GM12878 (cell line): ENCODE data around the gene SUOX. TPM values are rescaled to one million over a fixed set of nuclear protein-coding genes. Genes with fewer than 3 reads are reported as not detected.
A peak's percentile ranks its signal among the peaks of the same experiment; 100 is the strongest.
"Not testable (repeated sequence)": the region's sequence is repeated elsewhere in the genome, so short reads cannot be mapped to it uniquely, and the experiment has no call there.

Experiments
- ATAC-seq: fragments of 200-7000 bp; cut with Tn5 transposase; 3 replicates; pipeline ENCODE4 v1.9.1; 2020; ENCODE audit warnings: mild to moderate bottlenecking, moderate library complexity
- BruUV-seq: library from RNA; stranded (reverse); fragments of 400-500 nt; replicated peaks from 2 replicates; lab custom pipeline; 2021; lab: Mats Ljungman, UMichigan
- CTCF ChIA-PET: fragments of 300-600 bp; sonication (Branson Sonifier 250); formaldehyde crosslinking; extraction: SDS; loops from one replicate; lab custom pipeline; 2021; ENCODE audit warnings: inconsistent platforms; lab: Yijun Ruan, JAX
- POLR2A ChIA-PET: fragments of 350-600 bp; formaldehyde crosslinking; extraction: SDS; loops from one replicate; lab custom pipeline; 2021; ENCODE audit warnings: inconsistent platforms; lab: Charles Lee
- RAD21 ChIA-PET: fragments of 300-600 bp; sonication (Branson Sonifier 250); formaldehyde crosslinking; loops from one replicate; lab custom pipeline; 2023; ENCODE audit warnings: antibody characterized with exemption; ENCODE audit not compliant: unreplicated experiment; lab: Charles Lee
- SMC1A ChIA-PET: fragments of 300-600 bp; sonication (Branson Sonifier 250); formaldehyde crosslinking; loops from one replicate; lab custom pipeline; 2023; ENCODE audit not compliant: unreplicated experiment, uncharacterized antibody; lab: Charles Lee
- DNase-seq: peaks from one replicate; pipeline ENCODE4 v3.0.0-alpha.2; 2011; ENCODE audit warnings: low read depth, low spot score
- FAIRE-seq: peaks from 3 replicates; lab custom pipeline; 2011; peaks lifted over from hg19 to GRCh38; lab: Jason Lieb, UNC
- H2AFZ ChIP-seq: 2 replicates; pipeline ENCODE4 v1.6.0; 2011; ENCODE audit warnings: low read depth, low read length, control low read depth; ENCODE audit not compliant: control insufficient read depth
- H3K27ac ChIP-seq: 2 replicates; pipeline ENCODE4 v1.5.1; 2011; ENCODE audit warnings: control low read depth; ENCODE audit not compliant: control insufficient read depth, insufficient read depth
- H3K27me3 ChIP-seq, 2 experiments: replicated peaks in 1 of 2; 2 replicates each; pipeline versions ENCODE4 v1.6.0 to v1.6.1; 2011; ENCODE audit warnings: low read length in 1 of 2; ENCODE audit not compliant: control insufficient read depth in 2 of 2, insufficient read depth in 2 of 2
- H3K36me3 ChIP-seq, 2 experiments: 2 replicates each; pipeline ENCODE4 v1.5.1; 2011; ENCODE audit warnings: low read length in 1 of 2; ENCODE audit not compliant: control insufficient read depth in 2 of 2, insufficient read depth in 2 of 2
- H3K4me1 ChIP-seq: 2 replicates; pipeline ENCODE4 v1.6.1; 2011; ENCODE audit warnings: mild to moderate bottlenecking, low read length, moderate library complexity, mixed read lengths; ENCODE audit not compliant: control insufficient read depth, insufficient read depth
- H3K4me2 ChIP-seq: 2 replicates; pipeline ENCODE4 v1.6.0; 2011; ENCODE audit warnings: control low read depth; ENCODE audit not compliant: control insufficient read depth, insufficient read depth
- H3K4me3 ChIP-seq: fragments of 200-600 bp; sonication (generic); 2 replicates; pipeline ENCODE4 v1.5.1; 2016
- H3K79me2 ChIP-seq: 2 replicates; pipeline ENCODE4 v1.6.0; 2011; ENCODE audit warnings: low read length; ENCODE audit not compliant: control insufficient read depth, insufficient read depth
- H3K9ac ChIP-seq: 2 replicates; pipeline ENCODE4 v1.8.0; 2011; ENCODE audit warnings: low read length, control low read depth, mixed read lengths; ENCODE audit not compliant: control insufficient read depth, insufficient read depth
- H3K9me3 ChIP-seq: replicated peaks from 3 replicates; pipeline ENCODE4 v1.5.1; 2011; ENCODE audit warnings: mild to moderate bottlenecking, low read length; ENCODE audit not compliant: control insufficient read depth, insufficient read depth
- H4K20me1 ChIP-seq: 2 replicates; pipeline ENCODE4 v1.6.0; 2011; ENCODE audit not compliant: control insufficient read depth, insufficient read depth
- NFYB ChIP-seq: IDR thresholded peaks from 2 replicates; pipeline ENCODE4 v1.6.1; 2011; ENCODE audit warnings: low read depth, mild to moderate bottlenecking, low read length, improper control_type of control experiment, moderate library complexity; ENCODE audit not compliant: insufficient read depth
- WGBS: methylation state at CpG from one replicate; pipeline ENCODE4 v1.1.6; 2016; ENCODE audit warnings: low lambda C conversion rate; ENCODE audit not compliant: insufficient replicate concordance, insufficient coverage; ENCODE audit errors: missing lambda C conversion rate; 5-methylcytosine and 5-hydroxymethylcytosine counted together
- in situ Hi-C: fragments of 300-500 bp; cut with MboI; formaldehyde crosslinking; loops from 9 replicates; pipeline ENCODE4 v1.14.3; 2018; ENCODE audit warnings: mixed read lengths
- intact Hi-C: fragments of 100-400 bp; cut with micrococcal nuclease; formaldehyde crosslinking; loops from one replicate; pipeline ENCODE4 v1.14.2; 2022; ENCODE audit not compliant: unreplicated experiment
- polyA plus RNA-seq, 11 experiments: library from polyadenylated mRNA; depleted of rRNA in 4 of 11; unstranded in 6 of 11; stranded (reverse) in 5 of 11; fragments of >200 nt; fragmentation: Nextera tagmentation in 4 of 11; fragmentation: Illumina TruSeq in 1 of 11; extraction: Ambion mirVana in 4 of 11; extraction: Trizol in 1 of 11; gene quantifications; 1 replicate in 1 of 11; 2 replicates in 10 of 11; pipeline versions ENCODE4 v1.2.1 to v1.2.3, GENCODE V29; 2011 to 2016; ENCODE audit warnings: inconsistent platforms in 2 of 11, missing spikeins in 2 of 11, low read depth in 1 of 11
- total RNA-seq, 4 experiments: library from RNA; depleted of rRNA in 3 of 4; stranded (reverse); fragments of >200 nt in 3 of 4; fragmentation: Illumina TruSeq in 1 of 4; extraction: Trizol in 1 of 4; gene quantifications; 2 replicates each; pipeline versions ENCODE4 v1.2.1 to v1.2.3, GENCODE V29; 2013 to 2021

The SUOX gene
- total and polyA plus RNA-seq, 10 of the 15 experiments (the other 5 are each of a cell fraction or from before 2014, with no cell fraction given): 5.1 to 18.8 (median 13.4) TPM

DNA sequence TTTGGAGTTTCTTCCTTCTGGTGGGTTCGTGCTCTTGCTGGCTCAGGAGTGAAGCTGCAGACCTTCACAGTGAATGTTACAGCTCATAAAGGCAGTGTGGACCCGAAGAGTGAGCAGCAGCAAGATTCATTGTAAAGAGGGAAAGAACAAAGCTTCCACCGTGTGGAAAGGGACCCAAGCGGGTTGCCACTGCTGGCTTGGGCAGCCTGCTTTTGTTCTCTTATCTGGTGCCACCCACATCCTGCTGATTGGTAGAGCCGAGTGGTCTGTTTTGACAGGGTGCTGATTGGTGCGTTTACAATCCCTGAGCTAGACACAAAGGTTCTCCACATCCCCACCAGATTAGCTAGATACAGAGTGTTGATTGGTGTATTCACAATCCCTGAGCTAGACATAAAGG, 2.4 kb downstream of the SUOX start:
- H3K4me3 ChIP-seq, DNase-seq, H3K4me1 ChIP-seq, H3K9ac ChIP-seq, H3K9me3 ChIP-seq, H3K27me3 ChIP-seq, FAIRE-seq, ATAC-seq, H2AFZ ChIP-seq, H3K4me2 ChIP-seq, POLR2A ChIA-PET, in situ Hi-C loops, BruUV-seq, H3K79me2 ChIP-seq, H3K27ac ChIP-seq, H4K20me1 ChIP-seq, H3K36me3 ChIP-seq: not testable (repeated sequence)
- intact Hi-C loops: loop anchor here (5.0 kb wide), 1 partner anchor 118 kb away; the partner anchor contains the start of genes RPL41 and ZC3H10
- ChIA-PET CTCF (interaction anchor here (0.8 to 6.0 kb wide), 3 partner anchors 29 to 31 kb away, joined by 3 to 107 read pairs (median 4); no protein-coding TSS in a partner anchor), SMC1A (interaction anchor here (1.8 to 2.5 kb wide), 2 partner anchors 30 to 67 kb away, joined by 4 to 10 read pairs; no protein-coding TSS in a partner anchor), RAD21 (interaction anchor here (1.3 to 1.9 kb wide), 2 partner anchors 26 to 41 kb away, joined by 3 to 6 read pairs; partner anchors contain the start of gene RAB5B)
- WGBS: 82% methylated on average over 6 of the region's 6 CpGs
- TF ChIP-seq NFYB: peak; percentile 60; the same call in 1 of the 2 replicates

DNA sequence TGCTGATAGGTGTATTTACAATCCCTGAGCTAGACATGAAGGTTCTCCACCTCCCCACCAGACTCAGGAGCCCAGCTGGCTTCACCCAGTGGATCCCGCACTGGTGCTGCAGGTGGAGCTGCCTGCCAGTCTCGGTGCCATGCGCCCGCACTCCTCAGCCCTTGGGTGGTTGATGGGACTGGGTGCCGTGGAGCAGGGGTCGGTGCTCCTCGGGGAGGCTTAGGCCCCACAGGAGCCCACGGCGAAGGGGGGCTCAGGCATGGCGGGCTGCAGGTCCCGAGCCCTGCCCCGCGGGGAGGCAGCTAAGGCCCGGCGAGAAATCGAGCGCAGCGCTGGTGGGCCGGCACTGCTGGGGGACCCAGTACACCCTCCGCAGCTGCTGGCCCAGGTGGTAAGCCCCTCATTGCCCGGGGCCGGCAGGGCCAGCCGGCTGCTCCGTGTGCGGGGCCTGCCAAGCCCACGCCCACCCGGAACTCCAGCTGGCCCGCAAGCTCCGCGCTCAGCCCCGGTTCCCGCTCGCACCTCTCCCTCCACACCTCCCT, 3.0 kb downstream of the SUOX start:
- WGBS: 98% methylated on average over 20 of the region's 33 CpGs
- H3K27ac ChIP-seq, RAD21 ChIA-PET, H3K36me3 ChIP-seq, BruUV-seq, H3K79me2 ChIP-seq, DNase-seq, H3K9me3 ChIP-seq, H2AFZ ChIP-seq, H4K20me1 ChIP-seq, in situ Hi-C loops, ATAC-seq, FAIRE-seq, H3K27me3 ChIP-seq, H3K4me1 ChIP-seq, H3K4me2 ChIP-seq, H3K9ac ChIP-seq, H3K4me3 ChIP-seq: not testable (repeated sequence)
- intact Hi-C loops: loop anchor here (5.0 kb wide), 1 partner anchor 117 kb away; the partner anchor contains the start of genes RPL41 and ZC3H10
- ChIA-PET POLR2A (interaction anchor here (0.9 to 1.2 kb wide), 2 partner anchors 17 to 26 kb away, joined by 3 to 5 read pairs; partner anchors contain the start of gene RAB5B), CTCF (interaction anchor here (0.8 to 6.0 kb wide), 2 partner anchors 28 to 29 kb away, joined by 3 to 107 read pairs; no protein-coding TSS in a partner anchor), SMC1A (interaction anchor here (2.5 kb wide), 1 partner anchor 30 kb away, joined by 10 read pairs; no protein-coding TSS in a partner anchor)
